ENCODE data around the gene ZNFX1.

Gene ZNFX1

GRCh38 chr20:49277786-49278035, 146 bp downstream of the ZNFX1 start:
- no peak for DNase-seq

GRCh38 chr20:49276961-49277785, 684 bp downstream of the ZNFX1 start:
- no peak for DNase-seq

GRCh38 chr20:49276161-49276960, 1.5 kb downstream of the ZNFX1 start:
- peak; percentile 17 for DNase-seq

- no peak for DNase-seq
Observed at GRCh38 chr20:49275636-49276035, 2.2 kb downstream of the ZNFX1 start.

DNA sequence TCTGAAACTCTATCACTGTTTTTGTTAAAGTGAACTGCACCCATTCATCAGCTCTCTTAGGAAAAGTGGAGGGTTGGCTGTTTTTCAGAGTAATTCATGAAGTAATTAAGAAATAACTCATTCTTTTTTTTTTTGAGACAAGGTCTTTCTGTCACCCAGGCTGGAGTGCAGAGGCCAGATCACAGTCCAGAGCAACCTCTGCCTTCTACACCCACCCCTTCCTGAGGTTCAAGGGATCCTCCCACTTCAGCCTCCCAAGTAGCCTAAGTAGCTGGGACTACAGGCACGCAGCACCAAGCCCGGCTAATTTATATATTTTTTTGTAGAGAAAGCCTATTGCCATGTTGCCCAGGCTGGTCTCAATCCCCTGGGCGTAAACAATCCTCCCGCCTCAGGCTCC, 2.6 kb downstream of the ZNFX1 start:
- no peak for DNase-seq

DNA sequence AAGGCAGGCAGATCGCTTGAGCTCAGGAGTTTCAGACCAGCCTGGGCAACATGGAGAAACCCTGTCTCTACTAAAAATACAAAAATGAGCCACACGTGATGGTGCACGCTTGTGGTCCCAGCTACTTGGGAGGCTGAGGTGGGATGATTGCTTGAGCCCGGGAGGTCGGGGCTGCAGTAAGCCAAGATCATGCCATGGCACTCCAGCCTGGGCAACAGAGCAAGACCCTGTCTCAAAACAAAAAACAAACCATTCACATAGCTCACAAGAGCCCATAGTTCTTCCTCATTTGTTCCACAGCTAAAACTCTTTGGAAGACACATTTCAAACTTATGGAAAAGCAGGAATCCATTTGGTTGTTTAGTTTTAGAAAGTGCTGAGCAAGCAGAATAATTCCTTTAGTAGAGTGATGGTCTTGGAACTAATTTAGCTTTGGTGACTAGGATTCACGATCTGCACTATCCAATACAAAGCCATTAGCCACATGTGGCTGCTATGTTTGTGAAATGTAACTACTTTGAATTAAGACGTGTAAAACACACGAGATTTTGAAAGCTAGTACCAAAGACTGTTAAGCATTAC, 4.1 kb downstream of the ZNFX1 start:
- DNase-seq, result no peak

GRCh38 chr20:49272654-49273053, 5.2 kb downstream of the ZNFX1 start:
- DNase-seq, result no peak

DNA sequence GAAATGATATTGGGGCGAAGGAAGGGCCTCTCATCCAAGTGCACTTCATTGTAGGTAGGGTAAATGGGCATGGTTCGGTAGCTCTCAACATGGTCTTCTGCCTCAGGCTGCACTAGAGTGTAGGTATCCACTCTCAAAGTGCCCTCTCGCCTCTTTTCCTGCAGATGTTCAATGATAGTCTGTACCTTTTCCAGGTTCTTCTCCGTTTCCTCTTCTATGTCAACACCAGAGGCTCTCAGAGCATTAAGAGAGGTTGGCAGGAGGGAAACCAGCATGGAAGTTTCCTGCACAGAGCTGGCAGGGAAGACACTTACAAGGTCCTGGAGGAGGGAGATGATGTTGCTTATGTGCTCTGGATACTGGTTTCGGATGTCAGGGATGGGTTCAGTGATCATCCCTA, 7.1 kb downstream of the ZNFX1 start:
- DNase-seq, result no peak

DNA sequence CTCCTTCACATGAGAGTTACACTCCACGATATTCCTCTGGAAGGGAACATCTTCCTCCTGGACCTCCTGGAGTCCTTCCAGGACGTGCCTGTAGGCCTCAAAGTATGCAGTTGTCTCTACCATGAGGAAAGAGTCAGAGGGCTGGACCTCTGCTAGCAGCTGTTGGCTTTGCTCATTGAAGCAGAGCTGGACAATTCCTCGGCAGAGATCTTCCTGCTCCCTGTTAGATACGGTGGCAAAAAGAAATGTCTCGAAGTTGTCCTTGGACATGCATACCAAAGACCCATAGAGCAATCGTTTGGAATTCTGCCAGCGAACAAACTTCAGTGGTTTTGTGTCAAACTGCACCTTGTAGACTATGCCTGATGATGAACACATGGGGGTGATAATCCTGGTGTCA, 7.7 kb downstream of the ZNFX1 start:
- no peak for DNase-seq

- no peak for DNase-seq
Observed at GRCh38 chr20:49268600-49269365, 9.1 kb downstream of the ZNFX1 start.

GRCh38 chr20:49267327-49267726, 10.5 kb downstream of the ZNFX1 start:
- DNase-seq, result no peak

GRCh38 chr20:49262444-49262843, 15.4 kb downstream of the ZNFX1 start:
- DNase-seq, result no peak

- DNase-seq, result no peak
Observed at GRCh38 chr20:49261173-49261572, 16.7 kb downstream of the ZNFX1 start.

DNA sequence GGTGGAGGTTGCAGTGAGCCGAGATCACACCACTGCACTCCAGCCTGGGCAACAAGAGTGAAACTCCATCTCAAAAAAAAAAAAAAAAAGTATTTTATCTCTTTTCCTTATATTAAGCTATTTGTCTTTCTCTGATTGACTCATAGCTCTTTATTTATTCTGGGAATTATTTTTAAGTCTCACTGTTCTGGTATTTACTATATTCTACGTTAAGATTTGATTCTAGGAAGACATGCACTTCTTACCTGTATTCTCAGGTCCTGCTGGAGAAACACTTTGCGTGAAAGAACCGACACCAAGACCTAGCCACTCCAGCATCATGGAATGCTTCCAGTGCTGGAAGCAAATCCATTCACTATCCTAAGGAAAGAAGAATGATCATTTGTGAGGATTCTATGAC, 17.6 kb downstream of the ZNFX1 start:
- DNase-seq, result no peak

DNA sequence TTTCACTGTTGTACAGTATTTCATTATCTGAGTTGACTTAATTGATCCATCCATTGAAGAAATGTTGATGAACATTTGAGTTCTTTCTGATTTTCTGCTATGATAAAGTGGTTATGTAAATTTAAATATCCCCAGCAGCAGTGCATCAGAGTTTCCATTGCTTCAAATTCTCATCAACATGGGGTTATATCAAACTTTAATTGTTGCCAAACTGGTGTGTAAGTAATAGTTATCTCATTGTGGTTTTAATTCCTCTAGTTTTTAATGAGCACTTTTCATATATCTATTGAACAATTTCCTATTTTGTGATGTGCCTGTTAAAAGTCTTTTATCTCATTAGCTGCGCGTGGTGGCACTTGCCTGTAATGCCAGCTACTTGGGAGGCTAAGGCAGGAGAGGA, 18.1 kb downstream of the ZNFX1 start:
- no peak for DNase-seq

GRCh38 chr20:49259284-49259683, 18.6 kb downstream of the ZNFX1 start:
- no peak for DNase-seq

- DNase-seq, result no peak
Observed at GRCh38 chr20:49256261-49256660, 21.6 kb downstream of the ZNFX1 start.

DNA sequence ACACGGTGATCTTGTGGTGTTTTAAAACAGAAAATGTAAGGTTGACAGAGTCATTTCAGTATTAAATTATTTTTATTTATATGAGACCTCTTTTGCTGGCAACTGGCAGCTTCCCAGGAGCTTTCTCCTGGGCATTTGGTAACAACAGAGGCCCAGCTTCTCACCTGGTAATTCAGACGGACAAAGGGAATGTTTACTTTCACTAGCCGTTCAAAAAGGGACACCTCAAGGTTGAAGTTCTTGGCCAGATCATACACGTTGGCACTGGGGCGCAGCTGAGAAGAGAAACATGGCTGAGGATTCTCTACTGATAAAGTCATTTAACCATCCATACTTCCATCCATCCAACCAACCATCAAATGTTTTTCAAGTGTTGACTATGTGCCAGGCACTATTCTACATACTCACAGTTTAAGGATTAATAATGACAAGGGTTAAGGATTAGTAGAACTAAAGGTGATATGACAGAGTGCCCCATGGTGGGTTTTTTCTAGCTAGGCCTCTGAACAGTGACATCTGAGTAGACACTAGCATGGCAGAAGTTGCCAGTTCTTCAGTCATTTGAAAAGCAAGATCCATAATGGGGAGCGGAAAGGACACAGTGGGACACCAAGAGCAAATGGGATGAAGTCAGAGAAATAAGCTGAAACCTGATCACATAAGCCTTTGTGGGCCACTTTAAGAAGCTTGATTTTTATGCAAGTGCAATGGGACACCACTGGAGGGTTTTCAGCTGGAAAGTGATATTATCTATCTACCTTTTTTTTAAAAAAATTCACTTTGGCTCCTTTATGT, 25.1 kb downstream of the ZNFX1 start:
- DNase-seq, result no peak

DNA sequence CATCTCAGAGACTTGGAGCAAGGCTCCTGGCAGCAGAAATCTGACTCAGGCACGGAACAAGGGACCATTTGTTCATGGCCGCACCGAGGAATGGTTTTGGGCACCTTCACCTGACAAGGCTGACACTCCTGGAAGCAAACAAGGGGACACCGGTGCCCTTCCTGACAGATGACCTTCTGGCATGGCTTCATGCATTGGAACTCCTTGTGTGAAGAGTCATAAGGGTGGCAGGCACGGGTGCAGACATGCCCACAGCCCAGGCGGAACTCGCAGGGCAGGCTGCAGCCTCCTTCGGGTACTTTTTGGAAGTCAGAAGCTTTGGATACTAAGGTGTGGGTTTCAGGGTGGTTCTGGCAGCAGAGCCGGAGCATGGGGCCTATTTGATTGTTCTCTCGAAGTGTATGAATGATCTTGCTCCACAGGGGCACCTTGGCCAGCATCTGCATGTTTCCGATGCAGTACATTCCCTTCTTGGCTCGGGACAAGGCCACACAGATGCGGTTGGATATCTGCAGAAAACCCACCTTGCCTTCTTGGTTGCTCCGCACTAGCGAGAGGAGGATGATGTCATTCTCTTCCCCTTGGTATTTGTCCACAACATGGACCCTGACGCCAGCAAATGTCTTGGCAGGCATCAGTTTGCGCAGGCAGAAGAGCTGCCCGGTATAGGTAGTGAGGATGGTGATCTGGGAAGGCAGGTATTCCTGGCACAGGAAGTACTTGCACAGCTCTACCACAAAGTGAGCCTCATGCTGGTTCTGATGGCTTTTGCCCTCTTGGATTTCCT, 28.8 kb downstream of the ZNFX1 start:
- no peak for DNase-seq

DNA sequence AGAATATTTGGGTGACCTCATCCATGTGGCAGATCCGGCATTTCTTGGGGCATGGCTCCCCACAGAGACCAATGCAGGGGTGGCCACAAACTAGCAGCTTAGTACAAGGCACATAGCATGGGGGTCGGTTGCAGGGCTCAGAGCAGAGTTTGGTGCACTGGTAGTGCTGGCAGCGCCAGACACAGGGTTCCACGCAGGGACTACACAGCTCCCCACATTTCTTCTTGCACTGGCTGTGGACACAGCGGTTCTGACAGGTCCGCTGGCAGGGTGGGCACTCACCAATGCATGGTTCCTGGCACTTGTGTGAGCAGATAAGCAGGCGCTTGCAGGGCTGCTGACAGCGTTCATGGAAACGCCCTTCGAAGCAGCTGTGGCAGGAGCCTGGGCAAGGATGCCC, 29.6 kb downstream of the ZNFX1 start:
- no peak for DNase-seq

DNA sequence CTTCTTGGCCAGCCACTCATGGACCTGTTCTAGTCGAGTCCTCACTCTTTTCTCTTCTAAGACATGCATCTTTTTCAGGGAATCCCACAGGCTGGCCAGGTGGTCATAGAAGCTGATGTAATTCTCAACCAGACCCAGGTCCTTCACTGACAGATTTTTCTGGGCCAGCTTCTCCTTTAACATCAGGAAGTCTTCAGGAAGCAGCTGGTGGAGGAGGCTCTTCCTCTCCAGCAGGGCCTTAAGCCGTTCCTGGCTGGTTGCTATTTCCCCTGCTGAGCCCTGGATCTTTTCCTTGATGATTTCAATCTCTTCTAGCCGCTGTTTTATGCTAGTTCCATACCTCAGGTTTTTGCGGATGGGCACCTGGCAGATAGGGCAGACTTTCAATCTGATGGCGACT, 30.1 kb downstream of the ZNFX1 start:
- DNase-seq, result no peak

All from NCI-H1694 treated with DMSO at 0.1 percent for 48 hours (cell line).